Cardiac fibroblast (primary cell): ENCODE measurements around the gene ABCA7.

Source experiments
- DNase-seq, 2 donors: peaks; one replicate each; pipeline versions ENCODE4 v3.0.0 to v3.0.0-alpha.2; 2010; ENCODE audit warnings: low read depth in 2 of 2
- H3K4me3 ChIP-seq, 2 donors: replicated peaks in 1 of 2; 1 replicate in 1 of 2; 2 replicates in 1 of 2; pipeline ENCODE4 v1.5.1; 2011; ENCODE audit warnings: low read depth in 2 of 2, low read length in 2 of 2, mild to moderate bottlenecking in 2 of 2, moderate library complexity in 1 of 2
- TF ChIP-seq, protein P1 (sequence below): IDR thresholded peaks from one replicate; pipeline ENCODE4 v1.5.1; 2011; ENCODE audit warnings: low read depth, mild to moderate bottlenecking, low read length, inconsistent platforms

The ABCA7 gene

GRCh38 chr19:1009041-1009980 lies 30.6 kb upstream of the ABCA7 start:
- no peak overlapping the region for H3K4me3 ChIP-seq
- TF ChIP-seq, protein P1, sequence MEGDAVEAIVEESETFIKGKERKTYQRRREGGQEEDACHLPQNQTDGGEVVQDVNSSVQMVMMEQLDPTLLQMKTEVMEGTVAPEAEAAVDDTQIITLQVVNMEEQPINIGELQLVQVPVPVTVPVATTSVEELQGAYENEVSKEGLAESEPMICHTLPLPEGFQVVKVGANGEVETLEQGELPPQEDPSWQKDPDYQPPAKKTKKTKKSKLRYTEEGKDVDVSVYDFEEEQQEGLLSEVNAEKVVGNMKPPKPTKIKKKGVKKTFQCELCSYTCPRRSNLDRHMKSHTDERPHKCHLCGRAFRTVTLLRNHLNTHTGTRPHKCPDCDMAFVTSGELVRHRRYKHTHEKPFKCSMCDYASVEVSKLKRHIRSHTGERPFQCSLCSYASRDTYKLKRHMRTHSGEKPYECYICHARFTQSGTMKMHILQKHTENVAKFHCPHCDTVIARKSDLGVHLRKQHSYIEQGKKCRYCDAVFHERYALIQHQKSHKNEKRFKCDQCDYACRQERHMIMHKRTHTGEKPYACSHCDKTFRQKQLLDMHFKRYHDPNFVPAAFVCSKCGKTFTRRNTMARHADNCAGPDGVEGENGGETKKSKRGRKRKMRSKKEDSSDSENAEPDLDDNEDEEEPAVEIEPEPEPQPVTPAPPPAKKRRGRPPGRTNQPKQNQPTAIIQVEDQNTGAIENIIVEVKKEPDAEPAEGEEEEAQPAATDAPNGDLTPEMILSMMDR: no peak
- peak; percentile 53 to 78 for DNase-seq

DNA sequence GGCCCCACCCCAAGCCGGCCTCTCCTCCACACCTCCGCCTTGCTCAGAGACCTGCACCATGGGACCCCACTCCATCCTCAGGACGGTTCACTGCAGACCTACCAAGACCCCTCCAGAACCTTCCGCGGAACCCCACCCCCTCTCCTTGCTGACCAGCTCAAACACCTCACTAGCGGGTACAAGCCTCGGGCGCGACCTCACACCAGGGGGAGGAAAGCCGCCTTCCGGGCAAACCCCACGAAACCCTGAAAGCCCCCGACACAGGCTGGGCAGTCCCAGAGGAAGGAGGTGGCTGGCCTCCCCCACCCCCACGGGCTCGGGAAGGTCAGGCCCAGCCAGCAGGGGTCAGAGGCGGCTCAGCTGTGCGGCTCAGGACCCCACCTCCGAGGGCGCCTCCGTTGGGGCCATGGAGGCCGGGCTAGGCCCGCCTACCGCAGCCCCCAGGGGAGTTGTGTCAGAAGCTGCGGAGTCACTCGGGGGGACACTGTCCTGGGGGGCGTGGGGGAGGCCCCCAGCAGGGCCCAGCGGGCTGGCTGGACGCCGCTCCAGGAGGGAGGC lies 29.8 kb upstream of the ABCA7 start:
- no peak for DNase-seq
- TF ChIP-seq, protein P1: no peak
- no peak overlapping the region for H3K4me3 ChIP-seq

GRCh38 chr19:1010586-1011510 lies 29.1 kb upstream of the ABCA7 start:
- TF ChIP-seq, protein P1: no peak
- no peak overlapping the region for H3K4me3 ChIP-seq
- no peak for DNase-seq

- H3K4me3 ChIP-seq: no peak overlapping the region
- DNase-seq: no peak
- TF ChIP-seq, protein P1: no peak
Observed at GRCh38 chr19:1011831-1012333, 28.0 kb upstream of the ABCA7 start.

DNA sequence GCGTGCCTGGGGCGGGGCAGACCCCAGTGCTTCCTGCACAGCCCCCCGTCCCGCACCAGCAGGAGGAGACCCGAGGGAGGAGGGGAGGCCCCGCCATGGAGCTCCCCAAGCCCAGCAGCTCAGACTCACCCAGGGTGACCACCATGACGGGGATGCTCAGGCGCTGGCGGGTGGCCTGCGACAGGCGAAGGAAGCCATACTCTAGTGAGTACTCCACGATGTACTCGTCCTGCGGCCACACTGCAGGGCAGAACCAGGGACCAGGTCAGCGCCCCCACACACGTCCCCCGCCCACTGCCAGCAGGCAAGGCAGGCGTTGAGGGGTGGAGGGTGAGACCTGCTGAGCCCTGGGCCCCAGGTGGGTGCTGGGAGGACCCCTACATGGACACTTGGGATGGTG lies 27.6 kb upstream of the ABCA7 start:
- H3K4me3 ChIP-seq: no peak overlapping the region
- TF ChIP-seq, protein P1: no peak
- DNase-seq: no peak

DNA sequence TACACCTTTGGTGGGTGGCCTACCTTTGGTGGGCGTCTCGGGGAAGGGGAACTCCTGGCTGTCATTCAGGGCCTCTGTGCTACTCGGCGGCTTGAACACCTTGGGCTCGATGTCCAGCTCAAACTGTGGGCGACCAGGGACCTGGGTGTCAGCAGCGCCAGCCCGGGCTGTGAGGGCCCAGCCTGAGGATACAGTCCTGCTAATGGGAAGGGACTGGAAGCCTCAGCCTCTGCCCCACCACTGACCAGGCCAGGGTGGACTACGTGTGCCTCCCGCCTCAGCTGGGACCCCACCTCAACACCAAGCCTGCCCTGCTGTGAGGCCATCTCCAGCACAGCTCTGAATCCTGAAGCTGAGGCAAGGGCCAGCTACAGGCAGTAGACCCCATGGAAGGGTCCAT lies 26.7 kb upstream of the ABCA7 start:
- no peak overlapping the region for H3K4me3 ChIP-seq
- TF ChIP-seq, protein P1: no peak
- DNase-seq: no peak
